ENCODE results near the gene TNNI3K.
A peak's percentile ranks its signal among the peaks of the same experiment; 100 is the strongest.

Gene TNNI3K

DNA sequence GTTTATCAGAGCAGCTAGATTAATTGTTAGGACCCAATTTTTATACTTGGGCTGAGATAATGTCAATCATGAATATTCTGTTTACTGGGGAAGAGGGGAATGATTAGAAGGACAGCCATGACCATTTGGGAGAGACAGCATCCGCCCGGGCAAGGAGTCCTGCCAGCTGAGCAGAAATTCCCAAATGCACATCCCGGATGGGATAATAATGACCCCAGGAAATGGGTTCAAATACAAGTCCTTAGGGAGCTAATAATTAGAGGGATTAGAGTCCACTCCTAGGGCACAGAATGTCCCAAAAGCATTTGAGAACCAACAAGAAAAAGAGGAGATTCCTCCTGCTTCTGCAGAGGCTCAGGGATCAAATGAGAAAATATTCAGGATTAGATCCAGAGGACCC is 161.3 kb downstream of the TNNI3K start:
- TF ChIP-seq, protein P1, sequence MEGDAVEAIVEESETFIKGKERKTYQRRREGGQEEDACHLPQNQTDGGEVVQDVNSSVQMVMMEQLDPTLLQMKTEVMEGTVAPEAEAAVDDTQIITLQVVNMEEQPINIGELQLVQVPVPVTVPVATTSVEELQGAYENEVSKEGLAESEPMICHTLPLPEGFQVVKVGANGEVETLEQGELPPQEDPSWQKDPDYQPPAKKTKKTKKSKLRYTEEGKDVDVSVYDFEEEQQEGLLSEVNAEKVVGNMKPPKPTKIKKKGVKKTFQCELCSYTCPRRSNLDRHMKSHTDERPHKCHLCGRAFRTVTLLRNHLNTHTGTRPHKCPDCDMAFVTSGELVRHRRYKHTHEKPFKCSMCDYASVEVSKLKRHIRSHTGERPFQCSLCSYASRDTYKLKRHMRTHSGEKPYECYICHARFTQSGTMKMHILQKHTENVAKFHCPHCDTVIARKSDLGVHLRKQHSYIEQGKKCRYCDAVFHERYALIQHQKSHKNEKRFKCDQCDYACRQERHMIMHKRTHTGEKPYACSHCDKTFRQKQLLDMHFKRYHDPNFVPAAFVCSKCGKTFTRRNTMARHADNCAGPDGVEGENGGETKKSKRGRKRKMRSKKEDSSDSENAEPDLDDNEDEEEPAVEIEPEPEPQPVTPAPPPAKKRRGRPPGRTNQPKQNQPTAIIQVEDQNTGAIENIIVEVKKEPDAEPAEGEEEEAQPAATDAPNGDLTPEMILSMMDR (IDR thresholded peaks at IDR 0.05; ENCODE audit: insufficient read depth, low read length, poor library complexity, severe bottlenecking) = no peak
- Histone ChIP-seq H3K36me3 (ENCODE audit: control insufficient read depth, insufficient read depth, low read length) (no peaks in the 10 kb centered on the region), H3K27me3 (replicated peaks; ENCODE audit: control insufficient read depth, insufficient read depth, low read length) (no peaks in the 10 kb centered on the region), H3K4me3 (replicated peaks; ENCODE audit: low read depth, low read length) (no peak overlapping the region)
- no peak for DNase-seq (ENCODE audit: extremely low read depth, insufficient read length)

GRCh38 chr1:74396933-74397332 is 161.7 kb downstream of the TNNI3K start:
- DNase-seq (ENCODE audit: extremely low read depth, insufficient read length) = no peak
- Histone ChIP-seq H3K36me3 (ENCODE audit: control insufficient read depth, insufficient read depth, low read length) (no peaks in the 10 kb centered on the region), H3K4me3 (replicated peaks; ENCODE audit: low read depth, low read length) (no peak overlapping the region), H3K27me3 (replicated peaks; ENCODE audit: control insufficient read depth, insufficient read depth, low read length) (no peaks in the 10 kb centered on the region)
- TF ChIP-seq, protein P1 (IDR thresholded peaks at IDR 0.05; ENCODE audit: insufficient read depth, low read length, poor library complexity, severe bottlenecking) = no peak

DNA sequence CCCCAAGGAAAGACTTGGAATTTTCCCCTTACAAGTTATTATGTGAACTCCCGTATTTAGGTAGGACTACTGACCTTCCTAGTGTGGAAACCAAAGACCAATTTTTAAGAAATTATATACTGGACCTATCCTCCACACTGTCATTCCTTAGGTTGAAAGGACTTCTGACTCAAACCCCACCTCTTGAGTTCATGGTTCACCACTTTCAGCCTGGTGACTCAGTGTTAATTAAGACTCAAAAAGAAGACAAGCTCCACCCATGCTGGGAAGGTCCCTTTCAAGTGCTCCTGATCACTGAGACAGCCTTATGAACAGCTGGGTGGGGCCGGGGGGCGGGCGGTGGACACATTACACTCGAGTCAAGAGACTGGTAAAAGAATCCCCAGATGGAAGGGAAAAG is 164.1 kb downstream of the TNNI3K start:
- no peaks in the 10 kb centered on the region for H3K36me3 ChIP-seq (ENCODE audit: control insufficient read depth, insufficient read depth, low read length)
- DNase-seq (ENCODE audit: extremely low read depth, insufficient read length) = peak; percentile 29
- H3K27me3 ChIP-seq (replicated peaks; ENCODE audit: control insufficient read depth, insufficient read depth, low read length) = no peaks in the 10 kb centered on the region
- H3K4me3 ChIP-seq (replicated peaks; ENCODE audit: low read depth, low read length) = no peak overlapping the region
- TF ChIP-seq, protein P1 (IDR thresholded peaks at IDR 0.05; ENCODE audit: insufficient read depth, low read length, poor library complexity, severe bottlenecking) = no peak

DNA sequence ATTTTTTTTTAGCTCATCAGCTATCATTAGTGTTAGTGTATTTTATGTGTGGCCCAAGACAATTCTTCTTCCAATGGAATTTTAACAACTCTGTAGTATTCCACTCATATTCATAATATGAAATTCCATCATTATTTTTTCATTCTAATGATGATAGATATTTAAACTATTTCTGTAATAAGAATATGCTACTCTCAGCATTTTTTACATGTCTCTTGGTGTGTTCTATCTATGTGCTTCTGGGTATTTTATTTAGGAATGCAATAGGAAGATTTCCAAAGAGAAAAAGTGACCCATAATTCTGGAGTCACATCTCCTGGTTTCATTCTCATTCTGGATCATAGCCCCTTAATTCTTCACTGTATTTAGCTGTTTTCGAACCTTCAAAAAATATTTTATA is 167.7 kb downstream of the TNNI3K start:
- H3K4me3 ChIP-seq (replicated peaks; ENCODE audit: low read depth, low read length) = no peak overlapping the region
- DNase-seq (ENCODE audit: extremely low read depth, insufficient read length) = no peak
- TF ChIP-seq, protein P1 (IDR thresholded peaks at IDR 0.05; ENCODE audit: insufficient read depth, low read length, poor library complexity, severe bottlenecking) = no peak

GRCh38 chr1:74403606-74404005 is 168.4 kb downstream of the TNNI3K start:
- TF ChIP-seq, protein P1 (IDR thresholded peaks at IDR 0.05; ENCODE audit: insufficient read depth, low read length, poor library complexity, severe bottlenecking) = no peak
- no peak overlapping the region for H3K4me3 ChIP-seq (replicated peaks; ENCODE audit: low read depth, low read length)
- DNase-seq (ENCODE audit: extremely low read depth, insufficient read length) = no peak
- no peaks in the 10 kb centered on the region for H3K27me3 ChIP-seq (replicated peaks; ENCODE audit: control insufficient read depth, insufficient read depth, low read length)
- H3K36me3 ChIP-seq (ENCODE audit: control insufficient read depth, insufficient read depth, low read length) = no peaks in the 10 kb centered on the region

More for the DNA sequence above, 167.7 kb downstream of the TNNI3K start:
- H3K27me3 ChIP-seq (replicated peaks; ENCODE audit: control insufficient read depth, insufficient read depth, low read length) = no peaks in the 10 kb centered on the region
- H3K36me3 ChIP-seq (ENCODE audit: control insufficient read depth, insufficient read depth, low read length) = no peaks in the 10 kb centered on the region

- H3K36me3 ChIP-seq (ENCODE audit: control insufficient read depth, insufficient read depth, low read length) = no peaks in the 10 kb centered on the region
- DNase-seq (ENCODE audit: extremely low read depth, insufficient read length) = no peak
- H3K27me3 ChIP-seq (replicated peaks; ENCODE audit: control insufficient read depth, insufficient read depth, low read length) = no peaks in the 10 kb centered on the region
- TF ChIP-seq, protein P1 (IDR thresholded peaks at IDR 0.05; ENCODE audit: insufficient read depth, low read length, poor library complexity, severe bottlenecking) = no peak
- H3K4me3 ChIP-seq (replicated peaks; ENCODE audit: low read depth, low read length) = no peak overlapping the region
These were observed 171.6 kb downstream of the TNNI3K start for GRCh38 chr1:74406759-74407158.
